K562 (cell line): Measurements from ENCODE around the gene MICAL2. TPM values are rescaled to one million over a fixed set of nuclear protein-coding genes. Genes with fewer than 3 reads are reported as not detected.
A peak's percentile ranks its signal among the peaks of the same experiment; 100 is the strongest.

ENCODE experiments used
- CBFA2T3 ChIP-seq: fragments of 450-650 bp; IDR thresholded peaks from 2 replicates; pipeline ENCODE4 v1.6.1; 2017
- FOSL1 ChIP-seq: fragments of 200-800 bp; sonication (Bioruptor generic); conservative IDR thresholded peaks from 2 replicates; pipeline ENCODE4 v1.6.1; 2016; ENCODE audit warnings: missing genetic modification characterization, missing compliant biosample characterization
- KLF10 ChIP-seq: fragments of 250-450 bp; sonication (Bioruptor Pico); IDR thresholded peaks from 2 replicates; pipeline ENCODE4 v1.6.1; 2021; ENCODE audit warnings: matching md5 sums
- PHF21A ChIP-seq: fragments of 450-650 bp; IDR thresholded peaks from 2 replicates; pipeline ENCODE4 v1.6.1; 2017; ENCODE audit warnings: low read depth, borderline replicate concordance
- PHTF2 ChIP-seq: fragments of 250-450 bp; sonication (Bioruptor Pico); IDR thresholded peaks from 2 replicates; pipeline ENCODE4 v1.5.0; 2021; ENCODE audit warnings: mild to moderate bottlenecking
- PML ChIP-seq: IDR thresholded peaks from 2 replicates; pipeline ENCODE4 v1.6.1; 2012; ENCODE audit warnings: low read length, inconsistent platforms
- REST ChIP-seq, 2 experiments: fragments of 450-650 bp; formaldehyde crosslinking in 1 of 2; IDR thresholded peaks; 2 replicates each; pipeline versions ENCODE4 v1.4.0 to v1.6.1; 2014 to 2020; ENCODE audit warnings: mild to moderate bottlenecking in 2 of 2, borderline replicate concordance in 1 of 2, low read depth in 1 of 2
- SIN3A ChIP-seq, 2 experiments: fragments of 150-350 bp in 1 of 2; IDR thresholded peaks; 2 replicates each; pipeline ENCODE4 v1.6.1; 2011 to 2016; ENCODE audit warnings: borderline replicate concordance in 2 of 2, low read depth in 2 of 2, low read length in 2 of 2, mild to moderate bottlenecking in 2 of 2, moderate library complexity in 2 of 2; ENCODE audit not compliant: control insufficient read depth in 1 of 2
- SMARCA4 ChIP-seq: fragments of 450-650 bp; IDR thresholded peaks from 2 replicates; pipeline ENCODE4 v1.6.1; 2016
- polyA plus RNA-seq, 8 experiments: library from polyadenylated mRNA; depleted of rRNA in 4 of 8; stranded (reverse) in 5 of 8; unstranded in 3 of 8; fragments of >200 nt; fragmentation: Nextera tagmentation in 2 of 8; fragmentation: Illumina TruSeq in 1 of 8; extraction: Ambion mirVana in 2 of 8; extraction: Trizol in 1 of 8; gene quantifications; 2 replicates each; pipeline versions ENCODE4 v1.2.1 to v1.2.3, GENCODE V29; 2011 to 2014; ENCODE audit warnings: inconsistent platforms in 1 of 8, missing spikeins in 1 of 8
- total RNA-seq, 7 experiments: library from RNA; depleted of rRNA in 6 of 7; stranded (reverse); fragments of >200 nt in 6 of 7; fragmentation: Illumina TruSeq in 2 of 7; extraction: Trizol in 2 of 7; gene quantifications; 2 replicates each; pipeline versions ENCODE4 v1.2.1 to v1.2.3, GENCODE V29; 2011 to 2021; ENCODE audit warnings: low replicate concordance in 1 of 7
- TF ChIP-seq, protein P1 (sequence below): fragments of 450-650 bp; formaldehyde crosslinking; IDR thresholded peaks from 2 replicates; pipeline ENCODE4 v1.4.0; 2020; ENCODE audit warnings: mild to moderate bottlenecking, mixed read lengths
- TF ChIP-seq, protein P2 (sequence below): fragments of 450-650 bp; IDR thresholded peaks from 2 replicates; pipeline ENCODE4 v1.6.1; 2016; ENCODE audit warnings: antibody characterized with exemption

MICAL2 gene
- total and polyA plus RNA-seq, 9 of the 15 experiments (the other 6 are each of a cell fraction or from before 2014, with no cell fraction given) = 4.7 to 64.2 (median 33.6) TPM

GRCh38 chr11:12116425-12117032, 6.1 kb downstream of the MICAL2 start (continued):
- TF ChIP-seq KLF10 (CRISPR knock-in tag) = no peak
- TF ChIP-seq, protein P1, sequence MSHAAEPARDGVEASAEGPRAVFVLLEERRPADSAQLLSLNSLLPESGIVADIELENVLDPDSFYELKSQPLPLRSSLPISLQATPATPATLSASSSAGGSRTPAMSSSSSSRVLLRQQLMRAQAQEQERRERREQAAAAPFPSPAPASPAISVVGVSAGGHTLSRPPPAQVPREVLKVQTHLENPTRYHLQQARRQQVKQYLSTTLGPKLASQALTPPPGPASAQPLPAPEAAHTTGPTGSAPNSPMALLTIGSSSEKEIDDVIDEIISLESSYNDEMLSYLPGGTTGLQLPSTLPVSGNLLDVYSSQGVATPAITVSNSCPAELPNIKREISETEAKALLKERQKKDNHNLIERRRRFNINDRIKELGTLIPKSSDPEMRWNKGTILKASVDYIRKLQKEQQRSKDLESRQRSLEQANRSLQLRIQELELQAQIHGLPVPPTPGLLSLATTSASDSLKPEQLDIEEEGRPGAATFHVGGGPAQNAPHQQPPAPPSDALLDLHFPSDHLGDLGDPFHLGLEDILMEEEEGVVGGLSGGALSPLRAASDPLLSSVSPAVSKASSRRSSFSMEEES (CRISPR knock-in tag) = peak; percentile 96
- peak; percentile 96 for TF ChIP-seq SMARCA4
- TF ChIP-seq, protein P2, sequence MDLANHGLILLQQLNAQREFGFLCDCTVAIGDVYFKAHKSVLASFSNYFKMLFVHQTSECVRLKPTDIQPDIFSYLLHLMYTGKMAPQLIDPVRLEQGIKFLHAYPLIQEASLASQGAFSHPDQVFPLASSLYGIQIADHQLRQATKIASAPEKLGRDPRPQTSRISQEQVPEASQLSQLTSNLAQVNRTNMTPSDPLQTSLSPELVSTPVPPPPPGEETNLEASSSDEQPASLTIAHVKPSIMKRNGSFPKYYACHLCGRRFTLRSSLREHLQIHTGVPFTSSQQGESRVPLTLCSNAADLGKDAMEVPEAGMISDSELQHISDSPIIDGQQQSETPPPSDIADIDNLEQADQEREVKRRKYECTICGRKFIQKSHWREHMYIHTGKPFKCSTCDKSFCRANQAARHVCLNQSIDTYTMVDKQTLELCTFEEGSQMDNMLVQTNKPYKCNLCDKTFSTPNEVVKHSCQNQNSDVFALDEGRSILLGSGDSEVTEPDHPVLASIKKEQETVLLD = peak; percentile 80; the same call in 1 of the 2 replicates
- no peak for TF ChIP-seq PHTF2
- peak; percentile 32 for TF ChIP-seq FOSL1
- peak; percentile 66; the same call in 1 of the 2 replicates for TF ChIP-seq PHF21A
- TF ChIP-seq CBFA2T3 = peak; percentile 96
- TF ChIP-seq REST (IDR thresholded peaks at IDR 0.05; ENCODE audit: borderline replicate concordance) = peak; percentile 73
- no peak for TF ChIP-seq REST (CRISPR knock-in tag; IDR thresholded peaks at IDR 0.05; ENCODE audit: low read depth)
- peak in 1 of 2 experiments; percentile 21; a peak in 1 of 4 replicates for TF ChIP-seq SIN3A (IDR thresholded peaks at IDR 0.05; ENCODE audit: borderline replicate concordance in 2 of 2, control insufficient read depth in 1 of 2, low read depth in 2 of 2, low read length in 2 of 2)
- peak; percentile 82 for TF ChIP-seq PML
